ENCODE results near the gene EIF5. TPM values are rescaled to one million over a fixed set of nuclear protein-coding genes. Genes with fewer than 3 reads are reported as not detected.

The EIF5 gene
- total and polyA plus RNA-seq, 4 experiments from 2014 or later, result 265 to 395 (median 301) TPM

DNA sequence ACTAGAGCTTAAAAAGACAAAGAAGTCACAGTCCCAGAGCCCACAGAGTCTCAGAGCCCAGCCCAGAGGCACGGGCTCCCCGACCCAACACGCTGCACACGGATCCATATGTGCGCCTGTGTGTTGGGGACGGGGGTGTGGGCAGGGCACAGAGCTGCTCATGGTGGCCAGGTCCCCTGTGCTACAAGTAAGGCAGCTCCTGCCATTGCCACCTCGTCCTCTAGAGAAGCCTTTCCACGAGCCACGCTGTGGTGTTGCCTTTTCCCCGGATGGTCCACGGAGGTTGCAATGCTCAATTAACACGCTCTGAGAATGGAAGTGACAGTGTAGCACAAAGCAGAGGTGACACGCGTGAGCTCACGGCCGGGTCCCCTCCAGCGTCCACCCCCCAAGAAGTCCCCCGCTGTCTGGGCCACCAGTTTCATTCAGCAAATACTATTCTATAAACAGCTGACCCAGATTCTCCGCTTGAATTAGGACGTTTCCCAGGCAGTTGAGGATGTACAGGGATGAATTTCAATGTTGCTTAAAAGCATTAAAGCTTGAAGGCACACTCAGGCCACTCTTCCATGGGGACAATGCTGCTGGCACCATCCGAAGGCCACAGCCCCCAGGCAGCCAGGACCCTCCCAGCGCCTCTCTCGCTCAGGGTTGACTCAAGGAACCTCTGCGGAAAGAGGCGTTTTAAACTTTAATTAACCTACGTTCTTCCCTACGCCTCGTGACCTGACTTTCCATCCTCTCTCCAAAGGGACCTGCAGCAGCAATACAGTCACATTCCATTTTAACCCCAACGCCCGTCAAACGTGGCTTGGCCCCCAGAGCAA, 22.7 kb upstream of the EIF5 start:
- Mint-ChIP-seq H3K27me3 (peaks cover 0 to 1% of the 10 kb centered on the region in 2 donors), H3K4me3 (no peak overlapping the region), H3K36me3 (no peaks in the 10 kb centered on the region), H3K27ac (no peak overlapping the region), H3K9me3 (peaks cover 0 to 1% (median 0%) of the 10 kb centered on the region in 8 donors), H3K4me1 (no peaks in the 10 kb centered on the region)
- ChIA-PET POLR2A (ENCODE audit: partially characterized antibody) (no interaction called here), CTCF (ENCODE audit: partially characterized antibody) (no interaction called here)
- intact Hi-C loops (cut with micrococcal nuclease), result no loop called here
- H3K27ac ChIP-seq (ENCODE audit: low read depth, low read length), result no peak overlapping the region
- H3K27me3 ChIP-seq (ENCODE audit: insufficient read depth, low read length), result no peaks in the 10 kb centered on the region
- no peak overlapping the region for H3K4me3 ChIP-seq (ENCODE audit: low read length in 2 of 2)
- no peak for DNase-seq
- H3K36me3 ChIP-seq (ENCODE audit: insufficient read depth, low read length), result no peaks in the 10 kb centered on the region
- H3K9me3 ChIP-seq (ENCODE audit: control insufficient read depth in 1 of 2, low read length in 2 of 2), result no peaks in the 10 kb centered on the region
- H3K4me1 ChIP-seq (ENCODE audit: insufficient read depth, low read length), result no peaks in the 10 kb centered on the region

DNA sequence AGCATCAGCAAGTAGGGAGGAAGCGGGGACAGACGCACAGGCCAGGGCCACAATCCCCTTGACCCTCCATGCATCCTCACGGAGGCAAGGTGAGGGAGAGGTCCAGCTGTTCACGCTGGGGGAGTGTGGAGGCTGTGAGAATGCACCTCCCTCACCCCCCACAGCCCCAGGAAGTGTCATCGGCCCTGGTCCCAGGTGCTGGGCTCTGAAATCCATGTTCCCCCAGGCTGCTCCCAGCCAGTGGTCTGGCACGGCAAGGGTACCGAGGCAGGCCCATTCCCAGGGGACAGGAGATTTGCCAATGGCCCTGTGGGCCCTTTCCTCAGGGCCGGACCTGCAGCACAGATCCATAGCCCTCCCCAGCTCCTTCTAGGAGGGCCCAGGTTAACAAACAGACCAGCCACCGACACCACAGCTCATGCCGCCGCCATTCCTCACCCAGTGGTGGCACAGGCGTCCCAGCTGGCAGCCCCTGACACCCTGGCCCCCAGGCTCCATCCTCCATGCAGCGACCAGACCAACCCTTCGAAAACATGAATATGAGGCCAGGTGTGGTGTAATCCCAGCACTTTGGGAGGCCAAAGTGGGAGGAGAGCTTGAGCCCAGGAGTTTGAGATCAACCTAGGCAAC, 21.9 kb upstream of the EIF5 start:
- H3K27me3 ChIP-seq (ENCODE audit: insufficient read depth, low read length), result no peaks in the 10 kb centered on the region
- Mint-ChIP-seq H3K9me3 (peaks cover 0 to 1% (median 0%) of the 10 kb centered on the region in 8 donors), H3K4me3 (no peak overlapping the region), H3K27ac (no peak overlapping the region), H3K36me3 (no peaks in the 10 kb centered on the region), H3K4me1 (no peaks in the 10 kb centered on the region), H3K27me3 (peaks cover 0 to 1% of the 10 kb centered on the region in 2 donors)
- H3K27ac ChIP-seq (ENCODE audit: low read depth, low read length), result no peak overlapping the region
- CTCF ChIA-PET (ENCODE audit: partially characterized antibody), result no interaction called here
- intact Hi-C loops (cut with micrococcal nuclease), result no loop called here
- POLR2A ChIA-PET (ENCODE audit: partially characterized antibody), result no interaction called here
- H3K36me3 ChIP-seq (ENCODE audit: insufficient read depth, low read length), result no peaks in the 10 kb centered on the region
- H3K9me3 ChIP-seq (ENCODE audit: control insufficient read depth in 1 of 2, low read length in 2 of 2), result no peaks in the 10 kb centered on the region
- H3K4me3 ChIP-seq (ENCODE audit: low read length in 2 of 2), result no peak overlapping the region
- no peaks in the 10 kb centered on the region for H3K4me1 ChIP-seq (ENCODE audit: insufficient read depth, low read length)
- no peak for DNase-seq

DNA sequence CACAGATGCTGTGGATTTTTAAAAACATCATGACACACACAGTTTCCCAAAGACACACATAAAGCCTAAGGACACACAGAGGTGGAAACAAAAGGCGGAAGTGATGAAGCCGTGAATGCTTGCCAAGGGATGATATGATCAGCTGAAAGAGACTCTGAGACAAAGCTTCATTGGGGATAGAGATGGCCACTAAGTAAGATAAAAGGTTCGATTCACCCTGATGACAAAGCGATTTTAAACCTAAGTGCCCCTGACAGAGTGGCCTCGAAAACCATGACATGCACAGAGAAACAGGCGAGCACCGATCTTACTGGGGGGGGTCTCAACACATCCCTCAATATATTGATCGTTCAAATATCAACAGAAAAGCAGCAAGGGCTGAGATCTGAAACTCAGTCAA, 20.3 kb upstream of the EIF5 start:
- ChIA-PET CTCF (ENCODE audit: partially characterized antibody) (no interaction called here), POLR2A (ENCODE audit: partially characterized antibody) (no interaction called here)
- Mint-ChIP-seq H3K36me3 (no peaks in the 10 kb centered on the region), H3K9me3 (peaks cover 0 to 1% (median 0%) of the 10 kb centered on the region in 8 donors), H3K27ac (no peak overlapping the region), H3K4me1 (no peaks in the 10 kb centered on the region), H3K4me3 (no peak overlapping the region), H3K27me3 (peaks cover 8% of the 10 kb centered on the region in 2 donors)
- H3K36me3 ChIP-seq (ENCODE audit: insufficient read depth, low read length), result no peaks in the 10 kb centered on the region
- H3K4me1 ChIP-seq (ENCODE audit: insufficient read depth, low read length), result no peaks in the 10 kb centered on the region
- no peak overlapping the region for H3K27ac ChIP-seq (ENCODE audit: low read depth, low read length)
- intact Hi-C loops (cut with micrococcal nuclease), result no loop called here
- H3K27me3 ChIP-seq (ENCODE audit: insufficient read depth, low read length), result no peaks in the 10 kb centered on the region
- no peak for DNase-seq
- no peak overlapping the region for H3K4me3 ChIP-seq (ENCODE audit: low read length in 2 of 2)
- no peaks in the 10 kb centered on the region for H3K9me3 ChIP-seq (ENCODE audit: control insufficient read depth in 1 of 2, low read length in 2 of 2)

DNA sequence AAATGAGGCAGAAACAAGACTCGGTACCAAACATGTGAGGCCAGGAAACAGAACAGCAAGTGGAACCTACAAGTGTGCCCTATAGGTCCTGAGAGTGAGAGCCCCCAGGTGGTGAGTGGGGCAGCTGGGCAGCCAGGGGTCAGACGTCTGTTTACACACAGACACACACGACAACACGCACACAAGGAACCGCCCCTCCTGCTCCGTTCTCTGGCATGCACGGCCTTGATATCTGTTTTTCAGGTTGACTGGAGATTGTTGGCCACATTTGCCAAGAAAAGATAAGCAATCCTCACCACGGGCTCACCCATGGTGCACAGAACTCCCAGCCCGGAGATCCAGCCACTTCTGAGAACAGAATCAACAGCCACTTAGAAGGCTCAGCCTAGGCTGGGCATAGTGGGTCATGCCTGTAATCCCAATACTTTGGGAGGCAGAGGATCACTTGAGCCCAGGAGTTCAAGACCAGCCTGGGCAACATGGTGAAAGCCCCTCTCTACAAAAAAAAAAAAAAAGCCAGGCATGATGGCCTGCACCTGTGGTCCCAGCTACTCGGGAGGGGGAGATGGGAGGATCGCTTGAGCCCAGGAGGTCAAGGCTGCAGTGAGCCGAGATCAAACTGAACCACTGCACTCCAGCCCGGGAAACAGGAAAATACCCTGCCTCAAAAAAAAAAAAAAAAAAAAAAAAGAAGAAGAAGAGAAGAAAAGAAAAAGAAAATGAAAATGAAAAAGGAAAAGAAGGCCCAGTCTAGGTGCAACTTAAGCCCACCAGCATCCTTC, 19.4 kb upstream of the EIF5 start:
- Mint-ChIP-seq H3K4me1 (no peaks in the 10 kb centered on the region), H3K9me3 (peaks cover 0 to 2% (median 0%) of the 10 kb centered on the region in 8 donors), H3K27ac (no peak overlapping the region), H3K4me3 (no peak overlapping the region), H3K36me3 (no peaks in the 10 kb centered on the region), H3K27me3 (peaks cover 9 to 18% of the 10 kb centered on the region in 2 donors)
- no peaks in the 10 kb centered on the region for H3K4me1 ChIP-seq (ENCODE audit: insufficient read depth, low read length)
- POLR2A ChIA-PET (ENCODE audit: partially characterized antibody), result no interaction called here
- H3K27ac ChIP-seq (ENCODE audit: low read depth, low read length), result no peak overlapping the region
- H3K9me3 ChIP-seq (ENCODE audit: control insufficient read depth in 1 of 2, low read length in 2 of 2), result no peaks in the 10 kb centered on the region
- no peak overlapping the region for H3K4me3 ChIP-seq (ENCODE audit: low read length in 2 of 2)
- no peaks in the 10 kb centered on the region for H3K27me3 ChIP-seq (ENCODE audit: insufficient read depth, low read length)
- no peaks in the 10 kb centered on the region for H3K36me3 ChIP-seq (ENCODE audit: insufficient read depth, low read length)
- CTCF ChIA-PET (ENCODE audit: partially characterized antibody), result no interaction called here
- intact Hi-C loops (cut with micrococcal nuclease), result no loop called here
- DNase-seq, result no peak

DNA sequence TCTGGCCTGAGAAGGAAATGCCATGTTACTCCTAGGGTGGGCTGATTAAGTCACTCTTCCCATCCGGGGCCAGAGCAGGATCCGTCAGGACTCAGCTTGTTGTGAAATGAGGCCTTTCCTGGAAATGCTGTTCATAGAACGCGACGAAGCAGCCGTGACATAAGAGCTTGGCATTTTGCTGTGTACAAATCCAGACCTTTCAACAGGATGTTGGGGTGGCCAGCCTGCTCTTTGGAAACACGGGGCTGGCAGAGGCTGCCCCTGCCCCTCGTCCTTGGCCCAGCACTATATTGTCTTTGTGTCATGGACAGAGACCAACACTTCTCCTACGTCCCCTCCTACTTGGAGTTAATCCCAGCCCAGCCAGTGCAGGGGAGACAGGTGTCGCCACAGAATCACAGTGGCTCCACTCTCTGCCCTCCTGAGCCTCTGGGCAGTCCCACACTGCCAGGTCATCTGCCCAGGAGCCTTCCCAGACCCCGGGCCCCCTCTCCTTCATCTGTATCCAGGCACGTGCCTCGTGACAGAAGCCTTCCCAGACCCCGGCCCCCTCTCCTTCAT, 18.6 kb upstream of the EIF5 start:
- CTCF ChIA-PET (ENCODE audit: partially characterized antibody), result no interaction called here
- Mint-ChIP-seq H3K4me1 (no peaks in the 10 kb centered on the region), H3K36me3 (no peaks in the 10 kb centered on the region), H3K4me3 (no peak overlapping the region), H3K9me3 (peaks cover 0 to 2% (median 0%) of the 10 kb centered on the region in 8 donors), H3K27me3 (peaks cover 9 to 18% of the 10 kb centered on the region in 2 donors), H3K27ac (no peak overlapping the region)
- no peak for DNase-seq
- H3K36me3 ChIP-seq (ENCODE audit: insufficient read depth, low read length), result no peaks in the 10 kb centered on the region
- H3K4me1 ChIP-seq (ENCODE audit: insufficient read depth, low read length), result no peaks in the 10 kb centered on the region
- intact Hi-C loops (cut with micrococcal nuclease), result no loop called here
- POLR2A ChIA-PET (ENCODE audit: partially characterized antibody), result no interaction called here
- H3K27ac ChIP-seq (ENCODE audit: low read depth, low read length), result no peak overlapping the region
- no peaks in the 10 kb centered on the region for H3K9me3 ChIP-seq (ENCODE audit: control insufficient read depth in 1 of 2, low read length in 2 of 2)
- H3K4me3 ChIP-seq (ENCODE audit: low read length in 2 of 2), result no peak overlapping the region
- no peaks in the 10 kb centered on the region for H3K27me3 ChIP-seq (ENCODE audit: insufficient read depth, low read length)

DNA sequence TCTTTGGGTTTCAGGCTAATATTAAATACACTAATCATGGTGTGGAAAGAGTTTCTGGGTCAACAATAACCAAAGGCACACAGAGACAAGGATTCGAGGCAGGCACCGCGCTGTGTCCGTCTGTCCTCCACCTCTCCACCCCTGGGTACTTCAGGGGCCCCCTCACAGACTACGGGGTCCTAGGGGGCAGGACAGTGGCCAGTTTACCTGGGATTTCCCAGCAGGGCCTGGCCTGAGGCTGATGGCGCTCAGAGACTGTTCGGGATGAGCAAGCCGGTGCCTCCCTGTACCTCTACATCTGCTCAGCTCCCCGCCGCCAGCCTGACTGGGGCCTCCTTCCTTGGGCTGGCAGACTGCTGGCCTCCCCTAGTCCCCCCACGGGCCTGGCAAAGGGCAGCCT, 18.1 kb upstream of the EIF5 start:
- Mint-ChIP-seq H3K36me3 (no peaks in the 10 kb centered on the region), H3K27ac (no peak overlapping the region), H3K27me3 (peaks cover 9 to 18% of the 10 kb centered on the region in 2 donors), H3K4me1 (no peaks in the 10 kb centered on the region), H3K4me3 (no peak overlapping the region), H3K9me3 (peaks cover 0 to 2% (median 0%) of the 10 kb centered on the region in 8 donors)
- no peaks in the 10 kb centered on the region for H3K36me3 ChIP-seq (ENCODE audit: insufficient read depth, low read length)
- H3K4me1 ChIP-seq (ENCODE audit: insufficient read depth, low read length), result no peaks in the 10 kb centered on the region
- no peaks in the 10 kb centered on the region for H3K27me3 ChIP-seq (ENCODE audit: insufficient read depth, low read length)
- H3K4me3 ChIP-seq (ENCODE audit: low read length in 2 of 2), result no peak overlapping the region
- DNase-seq, result no peak
- ChIA-PET CTCF (ENCODE audit: partially characterized antibody) (no interaction called here), POLR2A (ENCODE audit: partially characterized antibody) (no interaction called here)
- intact Hi-C loops (cut with micrococcal nuclease), result no loop called here
- no peak overlapping the region for H3K27ac ChIP-seq (ENCODE audit: low read depth, low read length)
- no peaks in the 10 kb centered on the region for H3K9me3 ChIP-seq (ENCODE audit: control insufficient read depth in 1 of 2, low read length in 2 of 2)

DNA sequence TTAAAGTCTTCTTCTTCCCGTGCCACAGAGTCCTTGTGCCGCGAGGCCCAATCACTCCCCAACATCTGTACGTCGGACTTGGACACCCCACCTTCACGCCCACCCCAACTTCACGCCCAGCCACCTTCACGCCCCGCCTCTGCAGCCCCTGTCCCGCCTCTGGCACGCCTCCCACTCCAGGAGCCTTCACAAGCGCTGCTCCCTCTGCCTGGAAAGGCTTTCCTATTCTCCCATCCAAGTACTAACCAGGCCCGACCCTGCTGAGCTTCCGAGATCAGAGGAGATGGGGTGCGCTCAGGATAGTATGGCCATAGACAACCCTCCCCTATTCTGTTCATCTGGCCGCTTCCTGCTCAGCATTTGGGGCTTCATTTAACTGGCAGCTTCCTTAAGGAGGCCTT, 17.3 kb upstream of the EIF5 start:
- H3K4me3 ChIP-seq (ENCODE audit: low read length in 2 of 2), result no peak overlapping the region
- H3K4me1 Mint-ChIP-seq, result no peaks in the 10 kb centered on the region
- H3K27me3 Mint-ChIP-seq, result peaks cover 9 to 22% of the 10 kb centered on the region in 2 donors
- H3K4me3 Mint-ChIP-seq, result no peak overlapping the region
- peaks cover 0 to 3% (median 0%) of the 10 kb centered on the region in 8 donors for H3K9me3 Mint-ChIP-seq
- no peaks in the 10 kb centered on the region for H3K36me3 Mint-ChIP-seq
- DNase-seq, result no peak
- no peaks in the 10 kb centered on the region for H3K4me1 ChIP-seq (ENCODE audit: insufficient read depth, low read length)
- ChIA-PET CTCF (ENCODE audit: partially characterized antibody) (no interaction called here), POLR2A (ENCODE audit: partially characterized antibody) (no interaction called here)
- peak overlapping the region in 1 of 7 donors; percentile 21 for H3K27ac Mint-ChIP-seq
- no peaks in the 10 kb centered on the region for H3K36me3 ChIP-seq (ENCODE audit: insufficient read depth, low read length)
- intact Hi-C loops (cut with micrococcal nuclease), result no loop called here
- no peaks in the 10 kb centered on the region for H3K9me3 ChIP-seq (ENCODE audit: control insufficient read depth in 1 of 2, low read length in 2 of 2)
- H3K27me3 ChIP-seq (ENCODE audit: insufficient read depth, low read length), result no peaks in the 10 kb centered on the region
- no peak overlapping the region for H3K27ac ChIP-seq (ENCODE audit: low read depth, low read length)
